HT1080 (cell line): ENCODE measurements around the gene CRNN. TPM values are rescaled to one million over a fixed set of nuclear protein-coding genes. Genes with fewer than 3 reads are reported as not detected.

Experiments
- DNase-seq: peaks from one replicate; pipeline ENCODE4 v3.0.0-alpha.2; 2015; ENCODE audit warnings: low read depth
- polyA plus RNA-seq, 2 experiments: library from polyadenylated mRNA; depleted of rRNA; stranded (reverse); fragments of >200 nt; gene quantifications; 2 replicates each; pipeline ENCODE4 v1.2.3, GENCODE V29; 2015
- total RNA-seq: library from RNA; depleted of rRNA; stranded (reverse); fragments of >200 nt; shearing (Covaris generic); gene quantifications from 2 replicates; pipeline ENCODE4 v1.2.3, GENCODE V29; 2014; rRNA removed

Gene CRNN
- not detected in 2 replicates for total RNA-seq
- not detected in 2 replicates for polyA plus RNA-seq (2015; cell fraction: cytosol; rRNA removed)
- polyA plus RNA-seq (2015; cell fraction: nucleus; rRNA removed): not detected in 2 replicates

GRCh38 chr1:152413909-152414308 is at the start of gene CRNN:
TSS of gene CRNN (minus strand) at chr1:152414263. CDS start at chr1:152412233, 2,030 bp downstream.
- no peak for DNase-seq

- DNase-seq: no peak
These were observed 48.6 kb upstream of the CRNN start for GRCh38 chr1:152462636-152463035.

- DNase-seq: peak; percentile 46
These were observed 47.5 kb upstream of the CRNN start for GRCh38 chr1:152461544-152461943.

GRCh38 chr1:152460529-152460899 is 46.5 kb upstream of the CRNN start:
- DNase-seq: no peak

- peak; percentile 66 for DNase-seq
These were observed 45.8 kb upstream of the CRNN start for GRCh38 chr1:152459596-152460528.

GRCh38 chr1:152458384-152459185 is 44.5 kb upstream of the CRNN start:
- DNase-seq: peak; percentile 65

- no peak for DNase-seq
These were observed 43.5 kb upstream of the CRNN start for GRCh38 chr1:152457561-152457960.

GRCh38 chr1:152457071-152457470 is 43.0 kb upstream of the CRNN start:
- DNase-seq: no peak

- no peak for DNase-seq
These were observed 37.2 kb upstream of the CRNN start for GRCh38 chr1:152451254-152451653.

GRCh38 chr1:152449661-152450060 is 35.6 kb upstream of the CRNN start:
- DNase-seq: no peak

- no peak for DNase-seq
These were observed 34.4 kb upstream of the CRNN start for GRCh38 chr1:152448496-152448895.

GRCh38 chr1:152448095-152448494 is 34.0 kb upstream of the CRNN start:
- DNase-seq: peak; percentile 31

GRCh38 chr1:152447484-152447883 is 33.4 kb upstream of the CRNN start:
- no peak for DNase-seq

GRCh38 chr1:152444045-152444444 is 30.0 kb upstream of the CRNN start:
- DNase-seq: no peak

GRCh38 chr1:152442765-152443164 is 28.7 kb upstream of the CRNN start:
- peak; percentile 94 for DNase-seq

- no peak for DNase-seq
These were observed 28.2 kb upstream of the CRNN start for GRCh38 chr1:152442301-152442700.

- DNase-seq: no peak
These were observed 27.7 kb upstream of the CRNN start for GRCh38 chr1:152441756-152442155.

- DNase-seq: peak; percentile 75
These were observed 26.8 kb upstream of the CRNN start for GRCh38 chr1:152440635-152441471.

GRCh38 chr1:152436593-152437496 is 22.8 kb upstream of the CRNN start:
- peak; percentile 78 for DNase-seq

- no peak for DNase-seq
These were observed 13.4 kb upstream of the CRNN start for GRCh38 chr1:152427458-152427857.
